Right cardiac atrium (tissue), 5 donors: ENCODE results near the gene MAGI3. TPM values are rescaled to one million over a fixed set of nuclear protein-coding genes. Genes with fewer than 3 reads are reported as not detected.
A peak's percentile ranks its signal among the peaks of the same experiment; 100 is the strongest.
"Not testable (repeated sequence)": the region's sequence is repeated elsewhere in the genome, so short reads cannot be mapped to it uniquely, and the experiment has no call there.

Experiments
- ATAC-seq, 2 donors: fragments of 200-7000 bp; cut with Tn5 transposase; one replicate each; pipeline versions ENCODE4 v1.8.0 to v1.9.1; 2020; ENCODE audit warnings: moderate library complexity in 2 of 2, mild to moderate bottlenecking in 1 of 2
- DNase-seq, 3 donors: peaks; one replicate each; pipeline ENCODE4 v3.0.0-alpha.2; 2020
- H3K27ac ChIP-seq: one replicate; pipeline ENCODE4 v1.5.1; 2013; ENCODE audit warnings: mild to moderate bottlenecking, low read length, control low read depth, moderate library complexity
- H3K27me3 ChIP-seq: one replicate; pipeline ENCODE4 v1.6.1; 2013; ENCODE audit not compliant: control insufficient read depth, insufficient read depth
- H3K4me1 ChIP-seq: one replicate; pipeline ENCODE4 v1.6.1; 2013; ENCODE audit warnings: low read length; ENCODE audit not compliant: control insufficient read depth, insufficient read depth
- H3K4me3 ChIP-seq: one replicate; pipeline ENCODE4 v1.5.1; 2013; ENCODE audit warnings: low read length, control low read depth
- H3K9me3 ChIP-seq: one replicate; pipeline ENCODE4 v1.6.1; 2013; ENCODE audit warnings: low read length; ENCODE audit not compliant: control insufficient read depth
- WGBS: extraction: QIAGEN DNeasy Blood & Tissue Kit; methylation state at CpG from one replicate; pipeline ENCODE4 v1.1.7; 2013; 5-methylcytosine and 5-hydroxymethylcytosine counted together
- intact Hi-C, 4 donors: fragments of 100-400 bp; cut with DNase I; formaldehyde crosslinking; loops; one replicate each; pipeline versions ENCODE4 v1.11.0 to v1.14.0; 2022 to 2023
- polyA plus RNA-seq: library from polyadenylated mRNA; stranded (reverse); fragments of 200-250 nt; gene quantifications from one replicate; pipeline ENCODE4 v1.2.3, GENCODE V29; 2013
- total RNA-seq, 4 donors: library from RNA; stranded (reverse); fragmentation: NEBNext Ultra II Directional; extraction: Animal tissue kit (Norgen Biotek cat#: 25700); gene quantifications; one replicate each; pipeline ENCODE4 v1.2.1, GENCODE V29; 2021
- donor health status: healthy with polysubstance abuse.
- donor health status: DM: no; HTN: yes; CAD: no.
- donor health status: DM: no; HTN: no; CAD: no.
- donor health status: DM: no; HTN: yes; CAD: no; lungs with severe emphysema.
- donor health status: DM: yes; HTN: yes; CAD: no.

MAGI3 gene
- total and polyA plus RNA-seq, 5 donors, result 2.9 to 8.9 (median 8.1) TPM

GRCh38 chr1:113401067-113401466, 10.8 kb downstream of the MAGI3 start:
- no peaks in the 10 kb centered on the region for H3K27me3 ChIP-seq
- DNase-seq (no peak), ATAC-seq (no peak)
- no peaks in the 10 kb centered on the region for H3K9me3 ChIP-seq
- no peak overlapping the region for H3K4me3 ChIP-seq
- intact Hi-C loops, result no loop called here
- 44% methylated on average over 4 of the region's 4 CpGs for WGBS
- H3K4me1 ChIP-seq, result peaks cover 7% of the 10 kb centered on the region
- H3K27ac ChIP-seq, result no peak overlapping the region

GRCh38 chr1:113401728-113402127, 11.4 kb downstream of the MAGI3 start:
- DNase-seq (no peak), ATAC-seq (no peak)
- intact Hi-C loops, result no loop called here
- H3K4me3 ChIP-seq, result no peak overlapping the region
- H3K27ac ChIP-seq, result no peak overlapping the region
- H3K9me3 ChIP-seq, result no peaks in the 10 kb centered on the region
- WGBS, result 93% methylated on average over 3 of the region's 3 CpGs
- peaks cover 7% of the 10 kb centered on the region for H3K4me1 ChIP-seq
- no peaks in the 10 kb centered on the region for H3K27me3 ChIP-seq

GRCh38 chr1:113403065-113403464, 12.8 kb downstream of the MAGI3 start:
- intact Hi-C loops, result no loop called here
- DNase-seq (no peak), ATAC-seq (no peak)
- Histone ChIP-seq H3K9me3 (no peaks in the 10 kb centered on the region), H3K4me1 (peaks cover 7% of the 10 kb centered on the region), H3K27me3 (no peaks in the 10 kb centered on the region), H3K4me3 (no peak overlapping the region), H3K27ac (no peak overlapping the region)
- 95% methylated on average over 1 of the region's 1 CpG for WGBS

GRCh38 chr1:113405573-113405972, 15.3 kb downstream of the MAGI3 start:
- WGBS, result 83% methylated on average over 2 of the region's 2 CpGs
- intact Hi-C loops, result no loop called here
- Histone ChIP-seq H3K4me1 (peaks cover 7% of the 10 kb centered on the region), H3K27me3 (no peaks in the 10 kb centered on the region), H3K27ac (no peak overlapping the region), H3K9me3 (no peaks in the 10 kb centered on the region), H3K4me3 (no peak overlapping the region)
- ATAC-seq (no peak), DNase-seq (no peak)

- H3K4me3 ChIP-seq, DNase-seq, ATAC-seq, H3K4me1 ChIP-seq, intact Hi-C loops, H3K27me3 ChIP-seq, H3K27ac ChIP-seq, H3K9me3 ChIP-seq: not testable (repeated sequence)
- WGBS, result 83% methylated on average over 4 of the region's 4 CpGs
These were observed 15.8 kb downstream of the MAGI3 start for GRCh38 chr1:113406149-113406548.

GRCh38 chr1:113409363-113409762, 19.0 kb downstream of the MAGI3 start:
- no peaks in the 10 kb centered on the region for H3K27me3 ChIP-seq
- H3K27ac ChIP-seq, result no peak overlapping the region
- ATAC-seq (no peak), DNase-seq (no peak)
- H3K9me3 ChIP-seq, result no peaks in the 10 kb centered on the region
- H3K4me3 ChIP-seq, result no peak overlapping the region
- peaks cover 1% of the 10 kb centered on the region for H3K4me1 ChIP-seq
- intact Hi-C loops, result no loop called here

- DNase-seq, ATAC-seq, H3K4me1 ChIP-seq, H3K27ac ChIP-seq, H3K9me3 ChIP-seq, intact Hi-C loops, H3K4me3 ChIP-seq, H3K27me3 ChIP-seq: not testable (repeated sequence)
- WGBS, result 96% methylated on average over 4 of the region's 4 CpGs
These were observed 21.7 kb downstream of the MAGI3 start for GRCh38 chr1:113412020-113412419.

GRCh38 chr1:113415310-113416070, 25.2 kb downstream of the MAGI3 start:
- DNase-seq (no peak), ATAC-seq (no peak)
- H3K27me3 ChIP-seq, result no peaks in the 10 kb centered on the region
- WGBS, result 70% methylated on average over 6 of the region's 6 CpGs
- H3K27ac ChIP-seq, result no peak overlapping the region
- H3K4me1 ChIP-seq, result no peaks in the 10 kb centered on the region
- no peak overlapping the region for H3K4me3 ChIP-seq
- intact Hi-C loops, result no loop called here
- no peaks in the 10 kb centered on the region for H3K9me3 ChIP-seq

GRCh38 chr1:113416071-113416470, 25.8 kb downstream of the MAGI3 start:
- intact Hi-C loops, ATAC-seq, H3K4me3 ChIP-seq, H3K27ac ChIP-seq, H3K4me1 ChIP-seq, H3K9me3 ChIP-seq, DNase-seq, H3K27me3 ChIP-seq: not testable (repeated sequence)

GRCh38 chr1:113416496-113416895, 26.2 kb downstream of the MAGI3 start:
- intact Hi-C loops, result no loop called here
- Histone ChIP-seq H3K27ac (no peak overlapping the region), H3K9me3 (no peaks in the 10 kb centered on the region), H3K4me3 (no peak overlapping the region), H3K4me1 (no peaks in the 10 kb centered on the region), H3K27me3 (no peaks in the 10 kb centered on the region)
- no peak for ATAC-seq
- DNase-seq, result no peak
- WGBS, result 88% methylated on average over 2 of the region's 2 CpGs

- DNase-seq (peak in 2 of 3 donors; percentile 43 to 44), ATAC-seq (peak in 1 of 2 donors; percentile 22)
- no peaks in the 10 kb centered on the region for H3K9me3 ChIP-seq
- 97% methylated on average over 26 of the region's 26 CpGs for WGBS
- no peak overlapping the region for H3K27ac ChIP-seq
- H3K4me3 ChIP-seq, result no peak overlapping the region
- peaks cover 2% of the 10 kb centered on the region for H3K4me1 ChIP-seq
- intact Hi-C loops, result no loop called here
- H3K27me3 ChIP-seq, result no peaks in the 10 kb centered on the region
These were observed 32.2 kb downstream of the MAGI3 start for GRCh38 chr1:113422315-113423068.
